ENCODE measurements around the gene C16orf74. TPM values are rescaled to one million over a fixed set of nuclear protein-coding genes. Genes with fewer than 3 reads are reported as not detected.
A peak's percentile ranks its signal among the peaks of the same experiment; 100 is the strongest.

Gene C16orf74
- total RNA-seq, 2 experiments from 2014 or later, result 2.1 to 2.9 TPM

DNA sequence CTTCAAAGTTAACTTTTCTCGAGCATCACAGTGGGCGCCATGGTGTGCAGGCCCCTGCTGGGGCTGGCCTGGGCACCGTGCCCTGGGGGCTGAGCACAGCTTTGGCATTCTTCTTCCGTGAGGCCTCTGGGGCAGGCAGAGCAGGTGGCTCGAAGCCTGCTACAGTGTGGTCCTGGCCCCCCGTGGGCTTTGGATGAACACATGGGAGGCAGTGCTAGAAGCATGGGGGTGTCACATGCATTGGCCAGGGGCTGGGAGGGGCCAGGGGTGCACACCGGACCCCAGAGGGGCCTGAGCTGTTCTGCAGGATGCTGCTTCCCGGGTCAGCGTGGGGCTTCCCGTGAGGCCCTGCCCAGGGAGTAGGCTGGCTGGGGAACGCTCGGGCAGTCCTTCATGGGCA lies 12.1 kb upstream of the C16orf74 start:
- intact Hi-C loops (cut with DNase I, micrococcal nuclease), result no loop called here
- Mint-ChIP-seq H3K4me1 (ENCODE audit: low read depth) (peaks cover 8% of the 10 kb centered on the region), H3K27me3 (peaks cover 21% of the 10 kb centered on the region), H3K4me3 (no peak overlapping the region), H3K27ac (no peak overlapping the region), H3K36me3 (ENCODE audit: low read depth) (no peaks in the 10 kb centered on the region), H3K9me3 (no peaks in the 10 kb centered on the region)
- H3K36me3 ChIP-seq (ENCODE audit: insufficient read depth, low read length), result no peaks in the 10 kb centered on the region
- peaks cover 0 to 10% of the 10 kb centered on the region in 2 experiments for H3K27me3 ChIP-seq (ENCODE audit: control insufficient read depth in 1 of 2, insufficient read depth in 2 of 2, low read length in 2 of 2)
- ATAC-seq (ENCODE audit: poor library complexity), result no peak
- H3K27ac ChIP-seq (ENCODE audit: low read depth in 1 of 2, low read length in 2 of 2), result no peak overlapping the region
- POLR2A ChIA-PET, result no interaction called here
- no peaks in the 10 kb centered on the region for H3K9me3 ChIP-seq (ENCODE audit: control insufficient read depth in 1 of 2, insufficient read depth in 1 of 2, low read length in 2 of 2)
- TF ChIP-seq, protein P1, sequence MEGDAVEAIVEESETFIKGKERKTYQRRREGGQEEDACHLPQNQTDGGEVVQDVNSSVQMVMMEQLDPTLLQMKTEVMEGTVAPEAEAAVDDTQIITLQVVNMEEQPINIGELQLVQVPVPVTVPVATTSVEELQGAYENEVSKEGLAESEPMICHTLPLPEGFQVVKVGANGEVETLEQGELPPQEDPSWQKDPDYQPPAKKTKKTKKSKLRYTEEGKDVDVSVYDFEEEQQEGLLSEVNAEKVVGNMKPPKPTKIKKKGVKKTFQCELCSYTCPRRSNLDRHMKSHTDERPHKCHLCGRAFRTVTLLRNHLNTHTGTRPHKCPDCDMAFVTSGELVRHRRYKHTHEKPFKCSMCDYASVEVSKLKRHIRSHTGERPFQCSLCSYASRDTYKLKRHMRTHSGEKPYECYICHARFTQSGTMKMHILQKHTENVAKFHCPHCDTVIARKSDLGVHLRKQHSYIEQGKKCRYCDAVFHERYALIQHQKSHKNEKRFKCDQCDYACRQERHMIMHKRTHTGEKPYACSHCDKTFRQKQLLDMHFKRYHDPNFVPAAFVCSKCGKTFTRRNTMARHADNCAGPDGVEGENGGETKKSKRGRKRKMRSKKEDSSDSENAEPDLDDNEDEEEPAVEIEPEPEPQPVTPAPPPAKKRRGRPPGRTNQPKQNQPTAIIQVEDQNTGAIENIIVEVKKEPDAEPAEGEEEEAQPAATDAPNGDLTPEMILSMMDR (IDR thresholded peaks at IDR 0.05), result no peak
- DNase-seq, result no peak
- peaks cover 11% of the 10 kb centered on the region for H3K4me1 ChIP-seq (ENCODE audit: insufficient read depth, low read length)
- CTCF ChIA-PET, result no interaction called here
- no peak overlapping the region for H3K4me3 ChIP-seq (ENCODE audit: low read length)

- Mint-ChIP-seq H3K27ac (no peak overlapping the region), H3K9me3 (no peaks in the 10 kb centered on the region), H3K4me3 (no peak overlapping the region), H3K4me1 (ENCODE audit: low read depth) (peaks cover 8% of the 10 kb centered on the region), H3K36me3 (ENCODE audit: low read depth) (no peaks in the 10 kb centered on the region), H3K27me3 (peaks cover 27% of the 10 kb centered on the region)
- ATAC-seq (ENCODE audit: poor library complexity), result no peak
- Histone ChIP-seq H3K36me3 (ENCODE audit: insufficient read depth, low read length) (no peaks in the 10 kb centered on the region), H3K4me3 (ENCODE audit: low read length) (no peak overlapping the region), H3K9me3 (ENCODE audit: control insufficient read depth in 1 of 2, insufficient read depth in 1 of 2, low read length in 2 of 2) (no peaks in the 10 kb centered on the region), H3K27me3 (ENCODE audit: control insufficient read depth in 1 of 2, insufficient read depth in 2 of 2, low read length in 2 of 2) (peaks cover 0 to 10% of the 10 kb centered on the region in 2 experiments), H3K4me1 (ENCODE audit: insufficient read depth, low read length) (peaks cover 11% of the 10 kb centered on the region), H3K27ac (ENCODE audit: low read depth in 1 of 2, low read length in 2 of 2) (no peak overlapping the region)
- POLR2A ChIA-PET, result no interaction called here
- peak in 1 of 14 experiments; percentile 13 for DNase-seq
- TF ChIP-seq, protein P1 (IDR thresholded peaks at IDR 0.05), result no peak
- CTCF ChIA-PET, result no interaction called here
- intact Hi-C loops (cut with DNase I, micrococcal nuclease), result no loop called here
Observed at GRCh38 chr16:85761861-85762260, 11.0 kb upstream of the C16orf74 start.

DNA sequence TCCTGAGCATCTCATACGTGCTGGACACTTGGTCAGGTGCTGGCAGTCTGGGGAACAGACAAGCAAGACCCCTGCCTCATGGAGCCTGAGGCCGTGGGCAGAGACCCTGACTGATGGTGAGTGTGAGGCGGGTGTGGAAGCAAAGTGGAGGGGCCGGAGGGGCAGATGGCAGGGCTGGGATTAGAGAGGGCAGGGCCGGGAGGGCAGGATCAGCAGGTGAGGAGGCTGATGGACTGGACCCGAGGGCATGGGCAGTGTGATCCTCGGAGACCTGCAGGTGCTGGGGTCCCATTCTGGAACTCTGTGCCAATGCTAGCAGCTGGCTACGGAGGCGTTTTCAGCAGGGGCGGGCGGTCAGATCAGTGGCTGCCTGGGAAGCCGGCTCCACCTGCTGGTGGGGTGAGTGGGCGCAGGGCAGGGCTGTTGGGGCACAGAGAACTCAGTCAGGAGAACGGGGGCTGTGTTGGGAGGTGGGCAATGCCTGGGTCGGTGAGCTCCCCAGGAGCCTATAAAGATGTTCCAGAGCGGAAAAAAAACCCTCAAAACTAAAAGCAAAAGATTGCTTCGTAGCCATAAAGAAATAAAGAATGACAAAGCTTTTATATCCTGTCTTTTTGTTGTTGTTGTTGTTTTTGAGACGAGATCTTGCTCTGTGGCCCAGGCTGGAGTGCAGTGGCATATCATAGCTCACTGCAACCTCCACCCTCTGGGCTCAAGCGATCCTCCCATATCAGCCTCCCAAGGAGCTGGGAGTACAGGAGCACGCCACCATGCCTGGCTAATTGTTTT lies 8.9 kb upstream of the C16orf74 start:
- Mint-ChIP-seq H3K4me1 (ENCODE audit: low read depth) (peaks cover 8% of the 10 kb centered on the region), H3K27ac (no peak overlapping the region), H3K4me3 (no peak overlapping the region), H3K36me3 (ENCODE audit: low read depth) (no peaks in the 10 kb centered on the region), H3K27me3 (peaks cover 27% of the 10 kb centered on the region), H3K9me3 (no peaks in the 10 kb centered on the region)
- H3K27ac ChIP-seq (ENCODE audit: low read depth in 1 of 2, low read length in 2 of 2), result no peak overlapping the region
- H3K4me1 ChIP-seq (ENCODE audit: insufficient read depth, low read length), result peaks cover 11% of the 10 kb centered on the region
- intact Hi-C loops (cut with DNase I, micrococcal nuclease), result loop anchor here in 1 of 2 experiments (2.0 to 5.0 kb wide), 2 partner anchors 83 to 101 kb away; no protein-coding TSS in a partner anchor
- no peaks in the 10 kb centered on the region for H3K9me3 ChIP-seq (ENCODE audit: control insufficient read depth in 1 of 2, insufficient read depth in 1 of 2, low read length in 2 of 2)
- ChIA-PET CTCF (no interaction called here), POLR2A (no interaction called here)
- no peak for ATAC-seq (ENCODE audit: poor library complexity)
- peak in 9 of 14 experiments; percentile 6 to 51 (median 17) for DNase-seq
- no peak overlapping the region for H3K4me3 ChIP-seq (ENCODE audit: low read length)
- peaks cover 0 to 10% of the 10 kb centered on the region in 2 experiments for H3K27me3 ChIP-seq (ENCODE audit: control insufficient read depth in 1 of 2, insufficient read depth in 2 of 2, low read length in 2 of 2)
- H3K36me3 ChIP-seq (ENCODE audit: insufficient read depth, low read length), result no peaks in the 10 kb centered on the region
- TF ChIP-seq, protein P1 (IDR thresholded peaks at IDR 0.05), result peak; percentile 39
